Measurements from ENCODE around the gene SLC4A4. TPM values are rescaled to one million over a fixed set of nuclear protein-coding genes. Genes with fewer than 3 reads are reported as not detected.

The SLC4A4 gene
- total and polyA plus RNA-seq, 2 of the 13 experiments (the other 11 are each of a cell fraction or from before 2014, with no cell fraction given) = 0.01 TPM; not detected in 1

- CTCF ChIA-PET (ENCODE audit: low intra/inter-chr PET ratio, low total read pairs) = no interaction called here
- 58% methylated on average over 4 of the region's 4 CpGs for WGBS (ENCODE audit: low lambda C conversion rate)
- in situ Hi-C loops (cut with HindIII; ENCODE audit: extremely low pct_ligation_motif_present, low pct_unique_long_range_greater_than_20kb) = no loop called here
Measured at GRCh38 chr4:71461422-71461821, 122.6 kb downstream of the SLC4A4 start.

GRCh38 chr4:71466775-71467174, 128.0 kb downstream of the SLC4A4 start:
- in situ Hi-C loops (cut with HindIII; ENCODE audit: extremely low pct_ligation_motif_present, low pct_unique_long_range_greater_than_20kb) (no loop called here), intact Hi-C loops (cut with micrococcal nuclease; ENCODE audit: unreplicated experiment) (no loop called here)
- POLR2A ChIA-PET = no interaction called here
- CTCF ChIA-PET (ENCODE audit: low intra/inter-chr PET ratio, low total read pairs) = no interaction called here
- WGBS (ENCODE audit: low lambda C conversion rate) = 27% methylated on average over 3 of the region's 3 CpGs
- DNase-seq (ENCODE audit: low spot score) (no peak), ATAC-seq (no peak), FAIRE-seq (no peak)
- H3K9me3 ChIP-seq (ENCODE audit: low read length) = no peaks in the 10 kb centered on the region
- H3K4me1 ChIP-seq (ENCODE audit: insufficient read depth, low read length) = no peaks in the 10 kb centered on the region
- BruUV-seq (replicated peaks) = no TSS peak
- H3K9ac ChIP-seq (ENCODE audit: insufficient read depth, low read depth, low read length) = no peak overlapping the region
- no peak overlapping the region for H2AFZ ChIP-seq (ENCODE audit: low read length)
- no peaks in the 10 kb centered on the region for H3K79me2 ChIP-seq (ENCODE audit: insufficient read depth, low read length)
- H3K27ac ChIP-seq (ENCODE audit: extremely low read length, insufficient read depth, low read length) = no peak overlapping the region
- H3K27me3 ChIP-seq (ENCODE audit: control insufficient read depth in 1 of 2, insufficient read depth in 2 of 2, low read length in 2 of 2) = no peaks in the 10 kb centered on the region
- H3K4me2 ChIP-seq (ENCODE audit: low read depth, low read length) = no peak overlapping the region
- H4K20me1 ChIP-seq (ENCODE audit: insufficient read depth, low read length) = no peaks in the 10 kb centered on the region
- no peaks in the 10 kb centered on the region for H3K36me3 ChIP-seq (replicated peaks in 1 of 2; ENCODE audit: control insufficient read depth in 1 of 2, insufficient read depth in 2 of 2, low read length in 2 of 2)
- H3K4me3 ChIP-seq (replicated peaks in 1 of 3; ENCODE audit: insufficient read depth in 1 of 3, low read depth in 2 of 3, low read length in 3 of 3) = no peak overlapping the region
- TF ChIP-seq TCF7 (IDR thresholded peaks at IDR 0.05; ENCODE audit: low read depth) (no peak), ZBTB39 (CRISPR knock-in tag; IDR thresholded peaks at IDR 0.05) (no peak), JUN (CRISPR knock-in tag; IDR thresholded peaks at IDR 0.05) (no peak), NFKB2 (CRISPR knock-in tag; IDR thresholded peaks at IDR 0.05; ENCODE audit: borderline replicate concordance) (no peak), HOXA3 (CRISPR knock-in tag; IDR thresholded peaks at IDR 0.05) (no peak), ZFP1 (CRISPR knock-in tag; IDR thresholded peaks at IDR 0.05) (no peak), ZNF253 (CRISPR knock-in tag; IDR thresholded peaks at IDR 0.05; ENCODE audit: borderline replicate concordance) (no peak), NBN (conservative IDR thresholded peaks at IDR 0.05) (no peak), ZSCAN12 (CRISPR knock-in tag; IDR thresholded peaks at IDR 0.05) (no peak), RNF219 (CRISPR knock-in tag; IDR thresholded peaks at IDR 0.05) (no peak), FIP1L1 (IDR thresholded peaks at IDR 0.05; ENCODE audit: borderline replicate concordance, insufficient read depth, low read depth, low read length) (no peak), SMAD1 (CRISPR knock-in tag; IDR thresholded peaks at IDR 0.05; ENCODE audit: borderline replicate concordance, low read depth) (no peak), ZC3H4 (CRISPR knock-in tag; IDR thresholded peaks at IDR 0.05; ENCODE audit: borderline replicate concordance) (no peak), HOXA9 (CRISPR knock-in tag; IDR thresholded peaks at IDR 0.05; ENCODE audit: borderline replicate concordance) (no peak), PHF5A (CRISPR knock-in tag; IDR thresholded peaks at IDR 0.05; ENCODE audit: low read depth, unreplicated experiment) (no peak)

More at GRCh38 chr4:71461422-71461821, 122.6 kb downstream of the SLC4A4 start:
- Histone ChIP-seq H3K4me2 (ENCODE audit: low read depth, low read length) (no peak overlapping the region), H3K79me2 (ENCODE audit: insufficient read depth, low read length) (no peaks in the 10 kb centered on the region), H3K4me1 (ENCODE audit: insufficient read depth, low read length) (no peaks in the 10 kb centered on the region), H3K27ac (ENCODE audit: extremely low read length, insufficient read depth, low read length) (no peak overlapping the region), H3K27me3 (ENCODE audit: control insufficient read depth in 1 of 2, insufficient read depth in 2 of 2, low read length in 2 of 2) (no peaks in the 10 kb centered on the region), H3K9me3 (ENCODE audit: low read length) (no peaks in the 10 kb centered on the region), H3K4me3 (replicated peaks in 1 of 3; ENCODE audit: insufficient read depth in 1 of 3, low read depth in 2 of 3, low read length in 3 of 3) (no peak overlapping the region), H3K9ac (ENCODE audit: insufficient read depth, low read depth, low read length) (no peak overlapping the region), H3K36me3 (replicated peaks in 1 of 2; ENCODE audit: control insufficient read depth in 1 of 2, insufficient read depth in 2 of 2, low read length in 2 of 2) (no peaks in the 10 kb centered on the region), H2AFZ (ENCODE audit: low read length) (no peak overlapping the region), H4K20me1 (ENCODE audit: insufficient read depth, low read length) (no peaks in the 10 kb centered on the region)
- no peak for ATAC-seq
- DNase-seq (ENCODE audit: low spot score) = no peak
- TF ChIP-seq MAFK (conservative IDR thresholded peaks at IDR 0.05 in 1 of 2, IDR thresholded peaks at IDR 0.05 in 1 of 2; ENCODE audit: low read length in 2 of 2) = peak; percentile 71 to 75
- TF ChIP-seq SUZ12 (IDR thresholded peaks at IDR 0.05; ENCODE audit: low read depth, low read length) = no peak
- peak; percentile 49; the same call in 1 of the 2 replicates for TF ChIP-seq MAFF (IDR thresholded peaks at IDR 0.05; ENCODE audit: low read depth, low read length)
- TF ChIP-seq TSC22D2 (CRISPR knock-in tag; IDR thresholded peaks at IDR 0.05; ENCODE audit: borderline replicate concordance) = no peak
- no TSS peak for BruUV-seq (replicated peaks)
- FAIRE-seq = no peak
- POLR2A ChIA-PET = no interaction called here
- intact Hi-C loops (cut with micrococcal nuclease; ENCODE audit: unreplicated experiment) = no loop called here

All from HepG2 (cell line).